HepG2 (cell line): ENCODE data around the gene DPM2. TPM values are rescaled to one million over a fixed set of nuclear protein-coding genes. Genes with fewer than 3 reads are reported as not detected.

Source experiments
- AFF4 ChIP-seq: sonication (generic); formaldehyde crosslinking; IDR thresholded peaks from 2 replicates; pipeline ENCODE4 v1.4.0; 2020; ENCODE audit warnings: missing genetic modification reagents
- DNMT1 ChIP-seq: sonication (generic); formaldehyde crosslinking; IDR thresholded peaks from 2 replicates; pipeline ENCODE4 v1.5.1; 2020; ENCODE audit warnings: mild to moderate bottlenecking, missing genetic modification reagents
- HNF4G ChIP-seq, 2 experiments: sonication (generic) in 1 of 2; formaldehyde crosslinking in 1 of 2; IDR thresholded peaks; 2 replicates each; pipeline versions ENCODE4 v1.4.0 to v1.6.1; 2011 to 2020; ENCODE audit warnings: borderline replicate concordance in 2 of 2, low read depth in 2 of 2, mild to moderate bottlenecking in 2 of 2, low read length in 1 of 2, missing genetic modification reagents in 1 of 2, moderate library complexity in 1 of 2
- HNRNPLL ChIP-seq: fragments of 200-400 bp; formaldehyde crosslinking; IDR thresholded peaks from 2 replicates; pipeline ENCODE4 v1.6.1; 2017; ENCODE audit warnings: mild to moderate bottlenecking, low read depth, low read length; ENCODE audit not compliant: poor library complexity, severe bottlenecking
- PHF20 ChIP-seq: sonication (generic); formaldehyde crosslinking; IDR thresholded peaks from 2 replicates; pipeline ENCODE4 v1.5.0; 2020; ENCODE audit warnings: mild to moderate bottlenecking, missing genetic modification reagents
- RFX1 ChIP-seq: fragments of 450-650 bp; IDR thresholded peaks from 2 replicates; pipeline ENCODE4 v1.6.1; 2017
- ZFP41 ChIP-seq: sonication (generic); formaldehyde crosslinking; IDR thresholded peaks from 2 replicates; pipeline ENCODE4 v1.4.0; 2020; ENCODE audit warnings: mild to moderate bottlenecking, missing genetic modification reagents, borderline replicate concordance
- ZFP82 ChIP-seq: sonication (generic); formaldehyde crosslinking; IDR thresholded peaks from 2 replicates; pipeline ENCODE4 v1.5.1; 2020; ENCODE audit warnings: mild to moderate bottlenecking, missing genetic modification reagents, borderline replicate concordance
- ZNF343 ChIP-seq: sonication (generic); formaldehyde crosslinking; IDR thresholded peaks from 2 replicates; pipeline ENCODE4 v1.4.0; 2020; ENCODE audit warnings: mild to moderate bottlenecking, missing genetic modification reagents
- ZNF512 ChIP-seq: sonication (generic); formaldehyde crosslinking; IDR thresholded peaks from 2 replicates; pipeline ENCODE4 v1.4.0; 2020; ENCODE audit warnings: mild to moderate bottlenecking, missing genetic modification reagents
- ZNF772 ChIP-seq: sonication (generic); formaldehyde crosslinking; IDR thresholded peaks from 2 replicates; pipeline ENCODE4 v1.5.0; 2020; ENCODE audit warnings: mild to moderate bottlenecking, missing genetic modification reagents
- ZNF788 ChIP-seq: sonication (generic); formaldehyde crosslinking; IDR thresholded peaks from 2 replicates; pipeline ENCODE4 v1.5.0; 2020; ENCODE audit warnings: mild to moderate bottlenecking, missing genetic modification reagents, borderline replicate concordance
- ZSCAN29 ChIP-seq: sonication (generic); formaldehyde crosslinking; conservative IDR thresholded peaks from 2 replicates; pipeline ENCODE4 v1.4.0; 2020; ENCODE audit warnings: mild to moderate bottlenecking, missing genetic modification reagents
- polyA plus RNA-seq, 8 experiments: library from polyadenylated mRNA; depleted of rRNA in 3 of 8; stranded (reverse) in 7 of 8; unstranded in 1 of 8; fragments of >200 nt; fragmentation: Illumina TruSeq in 4 of 8; extraction: Trizol in 4 of 8; gene quantifications; 2 replicates each; pipeline versions ENCODE4 v1.2.1 to v1.2.3, GENCODE V29; 2011 to 2016; ENCODE audit warnings: low read depth in 4 of 8, missing spikeins in 1 of 8, mixed read lengths in 1 of 8; ENCODE audit not compliant: insufficient read depth in 1 of 8
- total RNA-seq, 5 experiments: library from RNA; depleted of rRNA; stranded (reverse); fragments of >200 nt; fragmentation: Illumina TruSeq; extraction: Trizol; gene quantifications; 2 replicates each; pipeline ENCODE4 v1.2.3, GENCODE V29; 2016; ENCODE audit warnings: low read depth in 1 of 5
- TF ChIP-seq, protein P1 (sequence below): sonication (generic); formaldehyde crosslinking; conservative IDR thresholded peaks from 2 replicates; pipeline ENCODE4 v1.8.0; 2022; ENCODE audit warnings: mild to moderate bottlenecking, moderate library complexity, missing genetic modification reagents
- TF ChIP-seq, protein P2 (sequence below): sonication (generic); formaldehyde crosslinking; IDR thresholded peaks from 2 replicates; pipeline ENCODE4 v1.5.0; 2020; ENCODE audit warnings: missing genetic modification reagents, mild to moderate bottlenecking, borderline replicate concordance

DPM2 gene
- total and polyA plus RNA-seq, 2 of the 13 experiments (the other 11 are each of a cell fraction or from before 2014, with no cell fraction given), result 24.8 to 35.3 TPM

- TF ChIP-seq ZNF772 (CRISPR knock-in tag), result peak; percentile 56; the same call in 1 of the 2 replicates
- TF ChIP-seq HNF4G (IDR thresholded peaks at IDR 0.05; ENCODE audit: borderline replicate concordance, low read depth, low read length), result no peak
- TF ChIP-seq HNF4G (CRISPR knock-in tag; IDR thresholded peaks at IDR 0.05; ENCODE audit: borderline replicate concordance, low read depth), result 0 out of 2 replicates have a peak, but pooled peaks have one; percentile 58
- no peak for TF ChIP-seq HNRNPLL
- TF ChIP-seq, protein P1, sequence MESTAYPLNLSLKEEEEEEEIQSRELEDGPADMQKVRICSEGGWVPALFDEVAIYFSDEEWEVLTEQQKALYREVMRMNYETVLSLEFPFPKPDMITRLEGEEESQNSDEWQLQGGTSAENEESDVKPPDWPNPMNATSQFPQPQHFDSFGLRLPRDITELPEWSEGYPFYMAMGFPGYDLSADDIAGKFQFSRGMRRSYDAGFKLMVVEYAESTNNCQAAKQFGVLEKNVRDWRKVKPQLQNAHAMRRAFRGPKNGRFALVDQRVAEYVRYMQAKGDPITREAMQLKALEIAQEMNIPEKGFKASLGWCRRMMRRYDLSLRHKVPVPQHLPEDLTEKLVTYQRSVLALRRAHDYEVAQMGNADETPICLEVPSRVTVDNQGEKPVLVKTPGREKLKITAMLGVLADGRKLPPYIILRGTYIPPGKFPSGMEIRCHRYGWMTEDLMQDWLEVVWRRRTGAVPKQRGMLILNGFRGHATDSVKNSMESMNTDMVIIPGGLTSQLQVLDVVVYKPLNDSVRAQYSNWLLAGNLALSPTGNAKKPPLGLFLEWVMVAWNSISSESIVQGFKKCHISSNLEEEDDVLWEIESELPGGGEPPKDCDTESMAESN, result 0 out of 2 replicates have a peak, but pooled peaks have one; percentile 38
- TF ChIP-seq ZNF343 (CRISPR knock-in tag), result 0 out of 2 replicates have a peak, but pooled peaks have one; percentile 8
- peak; percentile 54; the same call in 1 of the 2 replicates for TF ChIP-seq PHF20
- 0 out of 2 replicates have a peak, but pooled peaks have one; percentile 57 for TF ChIP-seq ZFP82
- no peak for TF ChIP-seq RFX1
- TF ChIP-seq ZNF788 (CRISPR knock-in tag), result peak; percentile 77; the same call in 1 of the 2 replicates
- TF ChIP-seq ZNF512 (CRISPR knock-in tag), result no peak
- 0 out of 2 replicates have a peak, but pooled peaks have one; percentile 23 for TF ChIP-seq AFF4 (CRISPR knock-in tag)
- no peak for TF ChIP-seq ZSCAN29 (CRISPR knock-in tag)
- 0 out of 2 replicates have a peak, but pooled peaks have one; percentile 34 for TF ChIP-seq ZFP41 (CRISPR knock-in tag)
- no peak for TF ChIP-seq DNMT1
- TF ChIP-seq, protein P2, sequence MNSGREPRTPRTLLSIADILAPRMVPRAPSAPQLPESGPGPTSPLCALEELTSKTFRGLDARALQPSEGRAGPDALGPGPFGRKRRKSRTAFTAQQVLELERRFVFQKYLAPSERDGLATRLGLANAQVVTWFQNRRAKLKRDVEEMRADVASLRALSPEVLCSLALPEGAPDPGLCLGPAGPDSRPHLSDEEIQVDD (CRISPR knock-in tag), result no peak
These were observed 39.1 kb downstream of the DPM2 start (continued) for GRCh38 chr9:127898433-127899127.
